A549 (cell line): ENCODE data around the gene FKBP2. TPM values are rescaled to one million over a fixed set of nuclear protein-coding genes. Genes with fewer than 3 reads are reported as not detected.

ENCODE experiments used
- ATAC-seq, 2 experiments: fragments of 200-7000 bp in 1 of 2; fragments of >200 bp in 1 of 2; cut with Nextera tagmentation in 1 of 2; cut with Tn5 transposase in 1 of 2; 3 replicates each; pipeline versions ENCODE4 v1.8.0 to v1.9.1; 2018 to 2020; ENCODE audit warnings: mild to moderate bottlenecking in 1 of 2, moderate library complexity in 1 of 2
- CTCF ChIA-PET: fragments of 300-600 bp; sonication (Branson Sonifier 250); formaldehyde crosslinking; extraction: SDS; loops from one replicate; lab custom pipeline; 2021; ENCODE audit warnings: antibody characterized with exemption, inconsistent platforms; lab: Yijun Ruan, JAX
- POLR2A ChIA-PET: fragments of 350-600 bp; formaldehyde crosslinking; extraction: SDS; loops from one replicate; lab custom pipeline; 2021; ENCODE audit warnings: antibody characterized with exemption, inconsistent platforms; lab: Yijun Ruan, JAX
- DNase-seq, 2 experiments: peaks; one replicate each; pipeline versions ENCODE4 v3.0.0 to v3.0.0-alpha.2; 2011 to 2016; ENCODE audit warnings: low read depth in 1 of 2, low spot score in 1 of 2
- FAIRE-seq: peaks from 2 replicates; lab custom pipeline; 2011; peaks lifted over from hg19 to GRCh38; lab: Jason Lieb, UNC
- H3K27ac ChIP-seq, 2 experiments: fragments of >200 bp; sonication (Bioruptor Twin); formaldehyde crosslinking; 3 replicates each; pipeline ENCODE4 v1.5.1; 2016 to 2017
- H3K4me1 ChIP-seq: fragments of >200 bp; sonication (Bioruptor Twin); formaldehyde crosslinking; 3 replicates; pipeline ENCODE4 v1.6.1; 2016
- H3K4me2 ChIP-seq: fragments of >200 bp; sonication (Bioruptor Twin); formaldehyde crosslinking; 3 replicates; pipeline ENCODE4 v1.6.1; 2016
- H3K4me3 ChIP-seq: fragments of >200 bp; sonication (Bioruptor Twin); formaldehyde crosslinking; 3 replicates; pipeline ENCODE4 v1.5.1; 2016
- H3K9me3 ChIP-seq: fragments of >200 bp; sonication (Bioruptor Twin); formaldehyde crosslinking; 3 replicates; pipeline ENCODE4 v1.6.1; 2016
- ATOH8 ChIP-seq: fragments of 250-450 bp; sonication (Bioruptor Pico); IDR thresholded peaks from 2 replicates; pipeline ENCODE4 v1.5.0; 2020; ENCODE audit warnings: low read depth, mild to moderate bottlenecking, moderate library complexity
- BHLHE40 ChIP-seq: IDR thresholded peaks from 2 replicates; pipeline ENCODE4 v1.6.1; 2012; ENCODE audit warnings: low read depth, low read length, inconsistent platforms
- CBX2 ChIP-seq: fragments of 200-600 bp; sonication (generic); IDR thresholded peaks from 2 replicates; pipeline ENCODE4 v1.6.1; 2016; ENCODE audit warnings: low read depth, mild to moderate bottlenecking, borderline replicate concordance
- CBX8 ChIP-seq: fragments of 200-600 bp; sonication (generic); IDR thresholded peaks from 2 replicates; pipeline ENCODE4 v1.6.1; 2016
- CEBPB ChIP-seq, 2 experiments: fragments of >200 bp in 1 of 2; sonication (Bioruptor Twin) in 1 of 2; formaldehyde crosslinking in 1 of 2; IDR thresholded peaks; 2 replicates each; pipeline ENCODE4 v1.6.1; 2012 to 2016
- CHD2 ChIP-seq: fragments of 150-350 bp; IDR thresholded peaks from 2 replicates; pipeline ENCODE4 v1.6.1; 2014; ENCODE audit warnings: low read length; ENCODE audit not compliant: partially characterized antibody
- CTCF ChIP-seq: fragments of >200 bp; sonication (Bioruptor Twin); formaldehyde crosslinking; IDR thresholded peaks from 3 replicates; pipeline ENCODE4 v1.5.1; 2016
- E2F6 ChIP-seq: IDR thresholded peaks from 2 replicates; pipeline ENCODE4 v1.6.1; 2012; ENCODE audit warnings: low read depth, borderline replicate concordance
- EHMT2 ChIP-seq: fragments of 200-600 bp; sonication (generic); IDR thresholded peaks from 2 replicates; pipeline ENCODE4 v1.6.1; 2016; ENCODE audit warnings: antibody characterized with exemption, low read depth, mild to moderate bottlenecking, moderate library complexity
- ESRRA ChIP-seq: fragments of 150-350 bp; IDR thresholded peaks from 2 replicates; pipeline ENCODE4 v1.6.1; 2014; ENCODE audit warnings: mild to moderate bottlenecking, low read length, borderline replicate concordance
- FOSL2 ChIP-seq, 2 experiments: fragments of 450-650 bp in 1 of 2; fragments of >200 bp in 1 of 2; sonication (Bioruptor Twin) in 1 of 2; formaldehyde crosslinking; IDR thresholded peaks; 2 replicates each; pipeline versions ENCODE4 v1.5.0 to v1.6.1; 2016 to 2020; ENCODE audit warnings: mild to moderate bottlenecking in 1 of 2, moderate library complexity in 1 of 2
- GATA3 ChIP-seq: IDR thresholded peaks from 2 replicates; pipeline ENCODE4 v1.6.1; 2012; ENCODE audit warnings: borderline replicate concordance
- HDAC2 ChIP-seq: fragments of 200-600 bp; sonication (generic); IDR thresholded peaks from 2 replicates; pipeline ENCODE4 v1.6.1; 2016
- HES2 ChIP-seq: fragments of >200 bp; sonication (Bioruptor Twin); formaldehyde crosslinking; IDR thresholded peaks from 2 replicates; pipeline ENCODE4 v1.6.1; 2016
- HMGXB4 ChIP-seq: fragments of 250-450 bp; sonication (Bioruptor Pico); IDR thresholded peaks from 2 replicates; pipeline ENCODE4 v1.5.0; 2021; ENCODE audit warnings: mild to moderate bottlenecking, moderate library complexity, borderline replicate concordance
- HOXB5 ChIP-seq: fragments of 250-450 bp; sonication (Bioruptor Pico); IDR thresholded peaks from 2 replicates; pipeline ENCODE4 v1.5.0; 2020; ENCODE audit warnings: mild to moderate bottlenecking, moderate library complexity
- JUN ChIP-seq, 2 experiments: fragments of >200 bp; sonication (Bioruptor Twin); formaldehyde crosslinking; IDR thresholded peaks; 2 replicates in 1 of 2; 3 replicates in 1 of 2; pipeline ENCODE4 v1.6.1; 2016 to 2017
- KDM1A ChIP-seq: fragments of 200-600 bp; sonication (generic); IDR thresholded peaks from 2 replicates; pipeline ENCODE4 v1.6.1; 2016; ENCODE audit warnings: low read depth, mild to moderate bottlenecking
- KDM5A ChIP-seq: fragments of 200-600 bp; sonication (generic); IDR thresholded peaks from 2 replicates; pipeline ENCODE4 v1.6.1; 2016; ENCODE audit warnings: antibody characterized with exemption, mild to moderate bottlenecking
- MAFK ChIP-seq: fragments of 450-650 bp; IDR thresholded peaks from 2 replicates; pipeline ENCODE4 v1.6.1; 2014; ENCODE audit not compliant: partially characterized antibody
- NFE2L2 ChIP-seq: fragments of 150-350 bp; conservative IDR thresholded peaks from 2 replicates; pipeline ENCODE4 v1.6.1; 2014; ENCODE audit warnings: low read length
- NR3C1 ChIP-seq: fragments of >200 bp; sonication (Bioruptor Twin); formaldehyde crosslinking; IDR thresholded peaks from 3 replicates; pipeline ENCODE4 v1.6.1; 2017
- POLR2A ChIP-seq: IDR thresholded peaks from 2 replicates; pipeline ENCODE4 v1.6.1; 2012; ENCODE audit warnings: mild to moderate bottlenecking, low read length
- POLR2AphosphoS2 ChIP-seq: conservative IDR thresholded peaks from 2 replicates; pipeline ENCODE4 v1.6.1; 2012; ENCODE audit warnings: low read length, improper control_type of control experiment, inconsistent platforms
- RCOR1 ChIP-seq: fragments of 150-350 bp; IDR thresholded peaks from 2 replicates; pipeline ENCODE4 v1.6.1; 2014; ENCODE audit warnings: antibody characterized with exemption, low read length, low read depth
- RFX5 ChIP-seq: fragments of 450-650 bp; IDR thresholded peaks from 2 replicates; pipeline ENCODE4 v1.7.1; 2014; ENCODE audit warnings: antibody characterized with exemption, mild to moderate bottlenecking, moderate library complexity
- RNF2 ChIP-seq: fragments of 200-600 bp; sonication (generic); IDR thresholded peaks from 2 replicates; pipeline ENCODE4 v1.6.1; 2016; ENCODE audit warnings: low read depth, mild to moderate bottlenecking, antibody characterized with exemption, moderate library complexity, borderline replicate concordance
- TP53 ChIP-seq: fragments of 250-450 bp; sonication (Bioruptor Pico); IDR thresholded peaks from 2 replicates; pipeline ENCODE4 v1.5.0; 2021; ENCODE audit warnings: mild to moderate bottlenecking, moderate library complexity
- ZFP36 ChIP-seq: fragments of 450-650 bp; IDR thresholded peaks from 2 replicates; pipeline ENCODE4 v1.6.1; 2014; ENCODE audit warnings: borderline replicate concordance; ENCODE audit not compliant: partially characterized antibody
- ZSCAN20 ChIP-seq: fragments of 250-450 bp; sonication (Bioruptor Pico); IDR thresholded peaks from 2 replicates; pipeline ENCODE4 v1.8.0; 2022; ENCODE audit warnings: mild to moderate bottlenecking, moderate library complexity
- WGBS: methylation state at CpG from one replicate; pipeline ENCODE4 v1.1.6; 2017; ENCODE audit errors: missing lambda C conversion rate; 5-methylcytosine and 5-hydroxymethylcytosine counted together
- polyA plus RNA-seq, 4 experiments: library from polyadenylated mRNA; depleted of rRNA in 3 of 4; stranded (reverse); fragments of >200 nt; fragmentation: RNase III in 1 of 4; extraction: RNeasy Plus Mini Kit Qiagen cat#74134 plus additional on column Dnase treatment in 1 of 4; gene quantifications; 2 replicates in 3 of 4; 3 replicates in 1 of 4; pipeline ENCODE4 v1.2.3, GENCODE V29; 2011 to 2017

The FKBP2 gene
- polyA plus RNA-seq, 2 of the 4 experiments (the other 2 are of a cell fraction) = 40.5 to 131 TPM

GRCh38 chr11:64238076-64238475 is 2.8 kb upstream of the FKBP2 start:
- POLR2A ChIA-PET = interaction anchor here (0.8 to 1.5 kb wide), 2 partner anchors 9 to 12 kb away, joined by 3 to 4 read pairs; partner anchors contain the start of genes NUDT22 and TRPT1
- TF ChIP-seq HOXB5 (no peak), RNF2 (no peak), RCOR1 (no peak), NFE2L2 (no peak), TP53 (CRISPR knock-in tag) (no peak), KDM5A (no peak), MAFK (no peak), ATOH8 (CRISPR knock-in tag) (no peak), FOSL2 (IDR thresholded peaks at IDR 0.05) (no peak), FOSL2 (CRISPR knock-in tag; IDR thresholded peaks at IDR 0.05) (no peak), CBX8 (no peak), CBX2 (no peak), POLR2AphosphoS2 (no peak), NR3C1 (no peak), ESRRA (no peak), CHD2 (no peak)
- TF ChIP-seq, all 56 proteins: peak for 0
- no peak overlapping the region for H3K27ac ChIP-seq
- no peaks in the 10 kb centered on the region for H3K9me3 ChIP-seq
- no peak for ATAC-seq
- no peak overlapping the region for H3K4me3 ChIP-seq
- WGBS = 95% methylated on average over 8 of the region's 9 CpGs
- peaks cover 32% of the 10 kb centered on the region for H3K4me1 ChIP-seq
- no peak for DNase-seq
- CTCF ChIA-PET = interaction anchor here (1.7 to 3.0 kb wide), 3 partner anchors 11 to 67 kb away, joined by 6 to 14 read pairs (median 12); partner anchors contain the start of genes NUDT22, PLCB3 and TRPT1
- H3K4me2 ChIP-seq = no peak overlapping the region
- FAIRE-seq = no peak

- 88% methylated on average over 5 of the region's 5 CpGs for WGBS
- no peak overlapping the region for H3K27ac ChIP-seq
- TF ChIP-seq BHLHE40 (no peak), HES2 (no peak), EHMT2 (no peak), GATA3 (no peak), HMGXB4 (no peak), CEBPB (IDR thresholded peaks at IDR 0.05) (no peak), MAFK (no peak), ZFP36 (no peak), E2F6 (no peak), KDM1A (no peak), ZSCAN20 (CRISPR knock-in tag) (no peak), CTCF (no peak), HDAC2 (no peak), RFX5 (no peak), JUN (IDR thresholded peaks at IDR 0.05) (no peak), RNF2 (no peak), POLR2A (no peak)
- TF ChIP-seq, all 56 proteins: peak for 0
- Histone ChIP-seq H3K4me3 (no peak overlapping the region), H3K9me3 (no peaks in the 10 kb centered on the region), H3K4me2 (no peak overlapping the region), H3K4me1 (peaks cover 37% of the 10 kb centered on the region)
- CTCF ChIA-PET = interaction anchor here (1.1 to 3.0 kb wide), 5 partner anchors 12 to 66 kb away, joined by 4 to 14 read pairs (median 6); partner anchors contain the start of genes NUDT22, PLCB3 and TRPT1
- no peak for DNase-seq
- ATAC-seq = no peak
- FAIRE-seq = no peak
- POLR2A ChIA-PET = interaction anchor here (0.8 to 1.5 kb wide), 2 partner anchors 8 to 13 kb away, joined by 3 to 4 read pairs; partner anchors contain the start of genes NUDT22 and TRPT1
Observed at GRCh38 chr11:64238999-64239398, 1.9 kb upstream of the FKBP2 start.
